DND-41 (cell line): ENCODE results near the gene RASGRP4.

Source experiments
- CTCF ChIP-seq: IDR thresholded peaks from 2 replicates; pipeline ENCODE4 v1.5.1; 2012; ENCODE audit warnings: borderline replicate concordance, low read length, moderate library complexity, mild to moderate bottlenecking; ENCODE audit not compliant: poor library complexity, severe bottlenecking; ENCODE audit errors: extremely low read depth
- EZH2 ChIP-seq: IDR thresholded peaks from 3 replicates; pipeline ENCODE4 v1.6.1; 2012; ENCODE audit warnings: borderline replicate concordance, low read depth, mild to moderate bottlenecking, moderate library complexity, low read length, inconsistent platforms; ENCODE audit not compliant: severe bottlenecking

- TF ChIP-seq CTCF (no peak), EZH2 (no peak)
These were observed 43.1 kb upstream of the RASGRP4 start for GRCh38 chr19:38469151-38469550.
